ENCODE measurements around the gene PPARD. TPM values are rescaled to one million over a fixed set of nuclear protein-coding genes. Genes with fewer than 3 reads are reported as not detected.
A peak's percentile ranks its signal among the peaks of the same experiment; 100 is the strongest.

PPARD gene
- total and polyA plus RNA-seq, 2 of the 13 experiments (the other 11 are each of a cell fraction or from before 2014, with no cell fraction given), result 6.1 to 13.3 TPM

GRCh38 chr6:35342258-35343091 lies at the start of gene PPARD (continued):
- TF ChIP-seq ZNF280D (CRISPR knock-in tag; IDR thresholded peaks at IDR 0.05), result no peak
- TF ChIP-seq ZNF580 (CRISPR knock-in tag; IDR thresholded peaks at IDR 0.05; ENCODE audit: borderline replicate concordance, low read depth), result peak; percentile 97
- no peak for TF ChIP-seq PRMT3 (CRISPR knock-in tag; IDR thresholded peaks at IDR 0.05; ENCODE audit: borderline replicate concordance, low read depth)
- TF ChIP-seq ZNF296 (CRISPR knock-in tag; conservative IDR thresholded peaks at IDR 0.05), result no peak
- peak; percentile 85; the same call in 1 of the 2 replicates for TF ChIP-seq ZNF329 (CRISPR knock-in tag; IDR thresholded peaks at IDR 0.05; ENCODE audit: low read depth)
- TF ChIP-seq EHMT2 (IDR thresholded peaks at IDR 0.05; ENCODE audit: borderline replicate concordance, low read depth, low read length), result no peak
- TF ChIP-seq NFIB (CRISPR knock-in tag; IDR thresholded peaks at IDR 0.05; ENCODE audit: borderline replicate concordance), result no peak
- peak; percentile 75 for TF ChIP-seq PATZ1 (CRISPR knock-in tag; IDR thresholded peaks at IDR 0.05)
- TF ChIP-seq GRHL1 (CRISPR knock-in tag; conservative IDR thresholded peaks at IDR 0.05), result no peak
- TF ChIP-seq ZC3H13 (CRISPR knock-in tag; IDR thresholded peaks at IDR 0.05), result peak; percentile 53; the same call in 1 of the 2 replicates
- TF ChIP-seq ZUFSP (CRISPR knock-in tag; IDR thresholded peaks at IDR 0.05; ENCODE audit: borderline replicate concordance), result no peak
- TF ChIP-seq ZNF253 (CRISPR knock-in tag; IDR thresholded peaks at IDR 0.05; ENCODE audit: borderline replicate concordance), result 0 out of 2 replicates have a peak, but pooled peaks have one; percentile 57
- peak; percentile 77 for TF ChIP-seq BCL3 (CRISPR knock-in tag; IDR thresholded peaks at IDR 0.05)
- TF ChIP-seq NCOA5 (CRISPR knock-in tag; IDR thresholded peaks at IDR 0.05), result no peak
- TF ChIP-seq PHF5A (CRISPR knock-in tag; IDR thresholded peaks at IDR 0.05; ENCODE audit: low read depth, unreplicated experiment), result peak; percentile 90
- no peak for TF ChIP-seq GATA4 (IDR thresholded peaks at IDR 0.05; ENCODE audit: borderline replicate concordance, low read depth)

All from HepG2 (cell line).